Mammary epithelial cell (primary cell): ENCODE data around the gene GID8.

Experiments used
- EZH2 ChIP-seq: IDR thresholded peaks from 2 replicates; pipeline ENCODE4 v1.6.1; 2012; ENCODE audit warnings: low read length, inconsistent platforms, borderline replicate concordance
- TF ChIP-seq, protein P1 (sequence below), 2 donors: IDR thresholded peaks in 1 of 2; conservative IDR thresholded peaks in 1 of 2; 2 replicates each; pipeline ENCODE4 v1.5.1; 2011 to 2012; ENCODE audit warnings: inconsistent platforms in 2 of 2, low read length in 2 of 2, mild to moderate bottlenecking in 2 of 2, control low read depth in 1 of 2, low read depth in 1 of 2; ENCODE audit not compliant: insufficient read depth in 1 of 2; ENCODE audit errors: extremely low read depth in 1 of 2

DNA sequence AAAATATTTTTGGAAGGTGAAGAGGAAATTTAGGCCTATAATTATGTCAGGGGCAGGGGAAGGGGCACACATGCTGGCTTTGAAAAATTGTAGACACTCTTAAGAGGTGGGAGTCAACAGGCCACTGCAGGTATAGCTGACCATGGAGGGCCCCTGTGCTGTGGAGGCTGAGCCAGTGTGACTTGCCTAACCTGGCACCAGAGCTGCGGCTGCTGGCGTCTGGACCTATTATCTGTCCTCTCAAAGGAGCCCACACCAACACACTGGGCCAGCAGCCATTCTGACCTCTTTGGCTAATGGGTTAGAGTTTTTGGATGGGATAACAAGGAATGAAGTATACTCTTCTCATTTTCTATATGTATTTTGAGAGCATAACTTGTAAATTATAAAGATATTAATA lies 4.5 kb downstream of the GID8 start:
- TF ChIP-seq, protein P1, sequence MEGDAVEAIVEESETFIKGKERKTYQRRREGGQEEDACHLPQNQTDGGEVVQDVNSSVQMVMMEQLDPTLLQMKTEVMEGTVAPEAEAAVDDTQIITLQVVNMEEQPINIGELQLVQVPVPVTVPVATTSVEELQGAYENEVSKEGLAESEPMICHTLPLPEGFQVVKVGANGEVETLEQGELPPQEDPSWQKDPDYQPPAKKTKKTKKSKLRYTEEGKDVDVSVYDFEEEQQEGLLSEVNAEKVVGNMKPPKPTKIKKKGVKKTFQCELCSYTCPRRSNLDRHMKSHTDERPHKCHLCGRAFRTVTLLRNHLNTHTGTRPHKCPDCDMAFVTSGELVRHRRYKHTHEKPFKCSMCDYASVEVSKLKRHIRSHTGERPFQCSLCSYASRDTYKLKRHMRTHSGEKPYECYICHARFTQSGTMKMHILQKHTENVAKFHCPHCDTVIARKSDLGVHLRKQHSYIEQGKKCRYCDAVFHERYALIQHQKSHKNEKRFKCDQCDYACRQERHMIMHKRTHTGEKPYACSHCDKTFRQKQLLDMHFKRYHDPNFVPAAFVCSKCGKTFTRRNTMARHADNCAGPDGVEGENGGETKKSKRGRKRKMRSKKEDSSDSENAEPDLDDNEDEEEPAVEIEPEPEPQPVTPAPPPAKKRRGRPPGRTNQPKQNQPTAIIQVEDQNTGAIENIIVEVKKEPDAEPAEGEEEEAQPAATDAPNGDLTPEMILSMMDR (conservative IDR thresholded peaks at IDR 0.05 in 1 of 2, IDR thresholded peaks at IDR 0.05 in 1 of 2; ENCODE audit: extremely low read depth in 1 of 2, insufficient read depth in 1 of 2, low read depth in 1 of 2, low read length in 2 of 2), result no peak
- TF ChIP-seq EZH2, result no peak
